Gastrocnemius medialis (tissue), 4 donors: Measurements from ENCODE around the gene MBD3L1. TPM values are rescaled to one million over a fixed set of nuclear protein-coding genes. Genes with fewer than 3 reads are reported as not detected.

Experiments used
- ATAC-seq, 2 donors: fragments of 150-250 bp; one replicate each; pipeline ENCODE4 v1.9.1; 2016
- DNase-seq, 2 donors: peaks; one replicate each; pipeline ENCODE4 v3.0.0-alpha.2; 2019
- H3K27ac ChIP-seq, 4 donors: fragments of 200-600 bp; sonication (generic); 1 replicate in 1 of 4; 2 replicates in 3 of 4; pipeline ENCODE4 v1.5.1; 2016 to 2018; ENCODE audit warnings: mild to moderate bottlenecking in 2 of 4, moderate library complexity in 1 of 4
- H3K27me3 ChIP-seq, 3 donors: fragments of 200-600 bp; sonication (generic) in 2 of 3; 1 replicate in 1 of 3; 2 replicates in 2 of 3; pipeline versions ENCODE4 v1.5.1 to v1.6.0; 2016 to 2019; ENCODE audit warnings: mild to moderate bottlenecking in 1 of 3, moderate library complexity in 1 of 3
- H3K36me3 ChIP-seq, 2 donors: fragments of 200-600 bp; sonication (generic) in 1 of 2; one replicate each; pipeline ENCODE4 v1.5.1; 2017 to 2018
- H3K4me1 ChIP-seq, 2 donors: fragments of 200-600 bp; sonication (generic) in 1 of 2; one replicate each; pipeline ENCODE4 v1.5.1; 2016 to 2017; ENCODE audit warnings: mild to moderate bottlenecking in 2 of 2
- H3K4me3 ChIP-seq, 4 donors: fragments of 200-600 bp; sonication (generic) in 3 of 4; 1 replicate in 1 of 4; 2 replicates in 3 of 4; pipeline ENCODE4 v1.5.1; 2016 to 2019; ENCODE audit warnings: mild to moderate bottlenecking in 2 of 4
- H3K9me3 ChIP-seq, 3 donors: fragments of 200-600 bp; sonication (generic) in 2 of 3; 1 replicate in 1 of 3; 2 replicates in 2 of 3; pipeline ENCODE4 v1.5.1; 2016 to 2019
- POLR2A ChIP-seq, 2 donors: fragments of 450-650 bp; IDR thresholded peaks; one replicate each; pipeline ENCODE4 v1.6.1; 2017; ENCODE audit warnings: antibody characterized with exemption in 2 of 2, mild to moderate bottlenecking in 2 of 2, moderate library complexity in 2 of 2
- in situ Hi-C, 4 donors: fragments of 200-750 bp; cut with MboI; loops; one replicate each; pipeline versions ENCODE4 v1.15.0 to v1.8.0; 2017; ENCODE audit warnings: low sequenced_read_pairs in 4 of 4
- intact Hi-C: fragments of 100-400 bp; cut with DNase I; formaldehyde crosslinking; loops from one replicate; pipeline ENCODE4 v1.15.1; 2023; ENCODE audit warnings: low total_unique reads
- total RNA-seq, 4 donors: library from RNA; depleted of rRNA; stranded (reverse); fragments of >200 nt; gene quantifications; one replicate each; pipeline versions ENCODE4 v1.1.0 to v1.2.3, GENCODE V29; 2016
- TF ChIP-seq, protein P1 (sequence below), 5 experiments: fragments of 450-650 bp in 3 of 5; fragments of 200-600 bp in 2 of 5; sonication (generic) in 2 of 5; IDR thresholded peaks in 4 of 5; conservative IDR thresholded peaks in 1 of 5; 1 replicate in 4 of 5; 2 replicates in 1 of 5; pipeline ENCODE4 v1.5.1; 2016 to 2019; ENCODE audit warnings: antibody characterized with exemption in 5 of 5, mild to moderate bottlenecking in 3 of 5, moderate library complexity in 3 of 5

The MBD3L1 gene
- not detected for total RNA-seq

DNA sequence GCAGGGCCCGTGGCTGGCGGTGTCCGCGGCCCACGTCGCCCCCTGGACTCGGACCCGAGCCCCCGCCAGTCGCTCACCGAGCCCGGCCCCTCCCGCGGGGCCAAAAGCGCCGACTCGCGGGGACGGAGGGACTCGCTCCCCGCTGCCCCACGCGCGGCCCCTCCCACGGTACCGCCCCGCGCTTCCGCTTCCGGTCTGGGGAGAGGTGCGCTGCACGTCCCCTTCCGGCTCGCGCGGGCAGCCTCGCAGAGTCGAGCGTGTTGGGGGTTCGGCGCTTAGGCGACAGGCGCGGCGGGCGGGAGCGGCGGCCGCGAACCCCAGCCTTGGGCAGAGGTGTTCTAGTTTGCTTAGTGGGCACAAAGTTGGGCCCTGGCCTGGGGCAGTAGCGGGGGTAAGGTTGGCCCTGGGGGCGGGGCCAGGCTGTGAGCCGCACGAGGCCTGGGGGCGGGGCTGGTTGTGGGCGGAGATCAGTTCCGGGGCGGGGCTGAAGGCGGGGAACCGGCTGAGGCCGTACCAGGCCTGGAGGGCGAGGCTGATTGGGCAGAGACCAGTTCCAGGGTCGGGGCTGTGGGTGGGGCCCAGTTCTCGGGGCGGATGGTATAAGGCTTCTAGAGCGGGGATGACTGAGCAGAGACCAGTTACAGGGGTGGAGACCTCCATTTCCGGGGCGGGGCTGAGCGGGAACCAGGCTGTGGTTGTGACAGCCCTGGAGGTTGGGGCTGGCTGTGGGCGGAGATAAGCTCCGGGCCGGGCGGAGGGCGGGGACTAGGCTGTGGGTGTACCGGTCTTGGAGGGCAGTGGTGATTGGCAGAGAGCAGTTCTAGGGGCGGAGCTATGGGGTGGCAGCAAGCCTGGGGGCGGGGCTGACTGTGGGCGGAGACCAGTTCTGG is at the start of gene MBD3L1, which contains the start of gene ZNF558:
Gene MBD3L1 (plus strand): TSS at position 246 of the 890 bp plus-strand sequence. CDS start 10,302 bp downstream, outside the sequence.
Gene ZNF558 (minus strand): TSS at position 173 of the 890 bp plus-strand sequence. CDS start 9,645 bp downstream, outside the sequence.
- Histone ChIP-seq H3K27me3 (no peaks in the 10 kb centered on the region), H3K36me3 (peaks cover 0 to 31% of the 10 kb centered on the region in 2 donors), H3K9me3 (no peaks in the 10 kb centered on the region), H3K4me3 (peak within 1 kb of the TSS; percentile 74 to 91 (median 83)), H3K4me1 (peaks cover 8 to 12% of the 10 kb centered on the region in 2 donors), H3K27ac (peak within 1 kb of the TSS; percentile 91 to 96 (median 94))
- intact Hi-C loops, result loop anchor here (1.0 to 10.0 kb wide), 7 partner anchors 310 to 1435 kb away; partner anchors contain the start of genes FBXL12, MARCHF2, NDUFA7 and RPS28
- in situ Hi-C loops, result loop anchor here in 1 of 4 donors (25.0 kb wide), 1 partner anchor 955 kb away; no protein-coding TSS in a partner anchor
- DNase-seq (peak; percentile 98 to 99), ATAC-seq (peak; percentile 91 to 92)
- TF ChIP-seq POLR2A (IDR thresholded peaks at IDR 0.05), result peak; percentile 82 to 92
- TF ChIP-seq, protein P1, sequence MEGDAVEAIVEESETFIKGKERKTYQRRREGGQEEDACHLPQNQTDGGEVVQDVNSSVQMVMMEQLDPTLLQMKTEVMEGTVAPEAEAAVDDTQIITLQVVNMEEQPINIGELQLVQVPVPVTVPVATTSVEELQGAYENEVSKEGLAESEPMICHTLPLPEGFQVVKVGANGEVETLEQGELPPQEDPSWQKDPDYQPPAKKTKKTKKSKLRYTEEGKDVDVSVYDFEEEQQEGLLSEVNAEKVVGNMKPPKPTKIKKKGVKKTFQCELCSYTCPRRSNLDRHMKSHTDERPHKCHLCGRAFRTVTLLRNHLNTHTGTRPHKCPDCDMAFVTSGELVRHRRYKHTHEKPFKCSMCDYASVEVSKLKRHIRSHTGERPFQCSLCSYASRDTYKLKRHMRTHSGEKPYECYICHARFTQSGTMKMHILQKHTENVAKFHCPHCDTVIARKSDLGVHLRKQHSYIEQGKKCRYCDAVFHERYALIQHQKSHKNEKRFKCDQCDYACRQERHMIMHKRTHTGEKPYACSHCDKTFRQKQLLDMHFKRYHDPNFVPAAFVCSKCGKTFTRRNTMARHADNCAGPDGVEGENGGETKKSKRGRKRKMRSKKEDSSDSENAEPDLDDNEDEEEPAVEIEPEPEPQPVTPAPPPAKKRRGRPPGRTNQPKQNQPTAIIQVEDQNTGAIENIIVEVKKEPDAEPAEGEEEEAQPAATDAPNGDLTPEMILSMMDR (IDR thresholded peaks at IDR 0.05 in 4 of 5, conservative IDR thresholded peaks at IDR 0.05 in 1 of 5), result peak in 3 of 5 experiments; percentile 30 to 56 (median 42)

DNA sequence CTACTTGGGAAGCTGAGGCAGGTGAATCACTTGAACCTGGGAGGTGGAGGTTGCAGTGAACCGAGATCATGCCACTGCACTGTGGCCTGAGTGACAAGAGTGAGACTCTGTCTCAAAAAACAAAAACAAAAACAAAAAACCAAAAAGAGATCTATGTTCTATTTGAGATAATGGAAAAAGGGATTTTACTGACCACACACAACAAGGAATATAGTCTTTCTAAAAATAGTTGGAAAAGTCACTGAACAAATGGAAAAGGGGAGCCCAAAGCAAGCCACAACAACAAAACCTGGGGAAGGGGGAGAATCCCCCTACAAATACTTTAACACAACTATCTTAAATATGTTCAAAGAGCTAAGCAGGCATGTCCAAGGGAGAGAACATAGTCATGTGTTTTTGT is 37.4 kb upstream of the MBD3L1 start:
- no peak for TF ChIP-seq POLR2A (IDR thresholded peaks at IDR 0.05)
- TF ChIP-seq, protein P1 (IDR thresholded peaks at IDR 0.05 in 4 of 5, conservative IDR thresholded peaks at IDR 0.05 in 1 of 5), result no peak
- DNase-seq (no peak), ATAC-seq (no peak)
- Histone ChIP-seq H3K27ac (no peak overlapping the region), H3K4me1 (no peaks in the 10 kb centered on the region), H3K36me3 (no peaks in the 10 kb centered on the region), H3K4me3 (no peak overlapping the region), H3K27me3 (no peaks in the 10 kb centered on the region), H3K9me3 (peaks cover 0 to 10% (median 0%) of the 10 kb centered on the region in 3 donors)
- in situ Hi-C loops (no loop called here), intact Hi-C loops (no loop called here)

DNA sequence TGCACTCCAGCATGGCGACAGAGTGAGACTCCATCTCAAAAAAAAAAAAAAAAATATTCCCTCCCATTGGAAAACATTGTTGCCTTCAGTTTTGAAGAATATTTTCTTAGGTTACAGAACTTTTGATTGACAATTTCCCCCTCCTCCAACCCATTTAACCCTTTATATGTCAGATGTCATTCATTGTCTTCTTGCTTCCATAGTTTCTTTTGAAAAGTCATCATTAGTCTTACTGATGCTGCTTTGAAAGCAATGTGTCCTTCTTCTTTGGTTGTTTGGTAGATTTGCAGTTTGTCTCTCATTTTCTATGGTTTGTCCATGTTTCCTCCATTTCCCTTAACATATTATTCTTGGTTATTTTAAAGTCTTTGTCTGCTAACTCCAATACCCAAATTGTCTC is 25.5 kb upstream of the MBD3L1 start:
- H3K9me3 ChIP-seq, result peaks cover 18 to 69% (median 35%) of the 10 kb centered on the region in 3 donors

DNA sequence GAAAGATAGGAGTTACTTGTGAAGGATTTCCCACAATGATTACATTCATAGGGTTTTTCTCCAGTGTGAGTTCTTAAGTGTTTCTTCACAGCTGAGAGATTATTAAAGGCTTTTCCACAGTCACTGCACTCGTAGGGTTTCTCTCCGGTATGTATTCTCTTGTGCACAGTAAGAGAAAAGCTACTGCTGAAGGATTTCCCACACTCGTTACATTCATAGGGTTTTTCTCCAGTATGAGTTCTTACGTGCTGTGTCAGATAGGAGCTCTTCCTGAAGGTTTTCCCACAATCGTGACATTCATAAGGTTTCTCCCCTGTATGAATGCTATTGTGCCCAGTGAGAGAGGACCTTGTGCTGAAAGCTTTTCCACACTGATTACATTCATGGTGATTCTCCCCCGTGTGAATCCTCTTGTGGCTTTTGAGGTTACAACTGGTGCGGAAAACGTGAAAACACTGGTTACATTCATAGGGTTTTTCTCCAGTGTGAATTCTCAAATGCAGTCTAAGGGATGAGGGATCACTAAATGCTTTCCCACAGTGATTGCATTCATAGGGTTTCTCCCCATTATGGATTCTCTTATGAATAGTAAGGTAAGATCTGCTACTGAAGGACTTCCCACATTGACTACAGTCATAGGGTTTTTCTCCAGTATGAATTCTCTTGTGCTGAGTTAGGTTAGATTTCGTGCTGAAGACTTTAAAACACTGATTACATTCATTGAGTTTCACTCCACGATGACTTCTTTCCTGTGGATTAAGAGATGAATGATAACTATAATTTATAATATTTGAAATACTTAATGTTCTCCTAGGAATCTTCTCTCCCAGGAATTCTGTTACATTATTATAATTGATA is 20.6 kb upstream of the MBD3L1 start:
- peaks cover 54 to 99% of the 10 kb centered on the region in 2 donors for H3K36me3 ChIP-seq
- DNase-seq (no peak), ATAC-seq (no peak)
- intact Hi-C loops, result no loop called here
- peaks cover 0 to 6% (median 0%) of the 10 kb centered on the region in 3 donors for H3K27me3 ChIP-seq
- peaks cover 37 to 98% (median 58%) of the 10 kb centered on the region in 3 donors for H3K9me3 ChIP-seq
- H3K27ac ChIP-seq, result no peak overlapping the region
- in situ Hi-C loops, result no loop called here
- H3K4me1 ChIP-seq, result no peaks in the 10 kb centered on the region
- H3K4me3 ChIP-seq, result peak overlapping the region in 1 of 4 donors; percentile 42
- TF ChIP-seq, protein P1 (IDR thresholded peaks at IDR 0.05 in 4 of 5, conservative IDR thresholded peaks at IDR 0.05 in 1 of 5), result no peak
- no peak for TF ChIP-seq POLR2A (IDR thresholded peaks at IDR 0.05)

More for the DNA sequence above, 25.5 kb upstream of the MBD3L1 start:
- H3K36me3 ChIP-seq, result peaks cover 48 to 84% of the 10 kb centered on the region in 2 donors
- no peak overlapping the region for H3K27ac ChIP-seq
- TF ChIP-seq POLR2A (IDR thresholded peaks at IDR 0.05), result no peak
- TF ChIP-seq, protein P1 (IDR thresholded peaks at IDR 0.05 in 4 of 5, conservative IDR thresholded peaks at IDR 0.05 in 1 of 5), result no peak
- intact Hi-C loops (no loop called here), in situ Hi-C loops (no loop called here)
- peak overlapping the region in 1 of 4 donors; percentile 30 for H3K4me3 ChIP-seq
- peaks cover 0 to 6% (median 0%) of the 10 kb centered on the region in 3 donors for H3K27me3 ChIP-seq
- DNase-seq (no peak), ATAC-seq (no peak)
- H3K4me1 ChIP-seq, result no peaks in the 10 kb centered on the region
